Measurements from ENCODE around the gene TWIST2.

GRCh38 chr2:238821944-238822670 is 25.8 kb upstream of the TWIST2 start:
- TF ChIP-seq STAT3 (IDR thresholded peaks at IDR 0.05; ENCODE audit: low read depth, low read length) (no peak), RELB (IDR thresholded peaks at IDR 0.05; ENCODE audit: low read depth) (no peak), REST (IDR thresholded peaks at IDR 0.05; ENCODE audit: low read depth, low read length) (no peak), POLR2AphosphoS5 (IDR thresholded peaks at IDR 0.05; ENCODE audit: low read length) (no peak), YY1 (IDR thresholded peaks at IDR 0.05; ENCODE audit: low read depth, low read length) (no peak)
